Measurements from ENCODE around the gene HEY2. TPM values are rescaled to one million over a fixed set of nuclear protein-coding genes. Genes with fewer than 3 reads are reported as not detected.

HEY2 gene
- total and polyA plus RNA-seq, 7 donors: 4.2 to 80.5 (median 5.5) TPM

- ATAC-seq: peak; percentile 12 to 39 (median 22)
- peaks cover 5% of the 10 kb centered on the region for H3K4me1 ChIP-seq
- H3K4me3 ChIP-seq: peak overlapping the region; percentile 89
- DNase-seq: peak in 1 of 2 donors; percentile 68
- no peaks in the 10 kb centered on the region for H3K27me3 ChIP-seq (ENCODE audit: insufficient read depth in 3 of 3, low read length in 2 of 3)
- intact Hi-C loops (cut with DNase I): loop anchor here (5.0 kb wide), 2 partner anchors 151 to 386 kb away; no protein-coding TSS in a partner anchor
- TF ChIP-seq CTCF (IDR thresholded peaks at IDR 0.05): no peak
- H3K36me3 ChIP-seq (ENCODE audit: insufficient read depth in 1 of 2, low read depth in 1 of 2): peaks cover 0 to 19% of the 10 kb centered on the region in 2 donors
- 0 to 1% (median 1%) methylated on average over 39 to 42 of the region's 42 CpGs for WGBS, 3 donors
- H3K9me3 ChIP-seq: no peaks in the 10 kb centered on the region
- peak overlapping the region; percentile 98 for H3K27ac ChIP-seq
These were observed 843 bp upstream of the HEY2 start for GRCh38 chr6:125748406-125749172.

GRCh38 chr6:125749865-125750691 lies 646 bp downstream of the HEY2 start:
- Histone ChIP-seq H3K27me3 (ENCODE audit: insufficient read depth in 3 of 3, low read length in 2 of 3) (no peaks in the 10 kb centered on the region), H3K4me3 (peak overlapping the region; percentile 89), H3K36me3 (ENCODE audit: insufficient read depth in 1 of 2, low read depth in 1 of 2) (peaks cover 0 to 34% of the 10 kb centered on the region in 2 donors), H3K9me3 (no peaks in the 10 kb centered on the region), H3K4me1 (peaks cover 5% of the 10 kb centered on the region), H3K27ac (peak overlapping the region; percentile 98)
- peak; percentile 24 to 63 for DNase-seq
- intact Hi-C loops (cut with DNase I): loop anchor here (5.0 to 10.0 kb wide), 4 partner anchors 153 to 438 kb away; no protein-coding TSS in a partner anchor
- WGBS, 3 donors: 1% methylated on average over 35 of the region's 35 CpGs
- peak in 2 of 4 donors; percentile 3 to 6 for ATAC-seq
- no peak for TF ChIP-seq CTCF (IDR thresholded peaks at IDR 0.05)

GRCh38 chr6:125750692-125751333 lies 1.4 kb downstream of the HEY2 start:
- peak overlapping the region; percentile 89 for H3K4me3 ChIP-seq
- ATAC-seq (no peak), DNase-seq (no peak)
- H3K27ac ChIP-seq: peak overlapping the region; percentile 98
- intact Hi-C loops (cut with DNase I): loop anchor here (5.0 to 10.0 kb wide), 2 partner anchors 236 to 439 kb away; no protein-coding TSS in a partner anchor
- H3K9me3 ChIP-seq: no peaks in the 10 kb centered on the region
- H3K36me3 ChIP-seq (ENCODE audit: insufficient read depth in 1 of 2, low read depth in 1 of 2): peaks cover 4 to 41% of the 10 kb centered on the region in 2 donors
- H3K27me3 ChIP-seq (ENCODE audit: insufficient read depth in 3 of 3, low read length in 2 of 3): no peaks in the 10 kb centered on the region
- WGBS, 3 donors: 17 to 50% (median 33%) methylated on average over 4 of the region's 4 CpGs
- peaks cover 2% of the 10 kb centered on the region for H3K4me1 ChIP-seq
- no peak for TF ChIP-seq CTCF (IDR thresholded peaks at IDR 0.05)

GRCh38 chr6:125751334-125751916 lies 2.0 kb downstream of the HEY2 start:
- peaks cover 5 to 47% of the 10 kb centered on the region in 2 donors for H3K36me3 ChIP-seq (ENCODE audit: insufficient read depth in 1 of 2, low read depth in 1 of 2)
- peak overlapping the region; percentile 5 for H3K27ac ChIP-seq
- TF ChIP-seq CTCF (IDR thresholded peaks at IDR 0.05): no peak
- ATAC-seq (no peak), DNase-seq (no peak)
- no peaks in the 10 kb centered on the region for H3K27me3 ChIP-seq (ENCODE audit: insufficient read depth in 3 of 3, low read length in 2 of 3)
- H3K4me1 ChIP-seq: no peaks in the 10 kb centered on the region
- H3K9me3 ChIP-seq: no peaks in the 10 kb centered on the region
- WGBS, 3 donors: 50 to 71% (median 68%) methylated on average over 6 of the region's 6 CpGs
- intact Hi-C loops (cut with DNase I): loop anchor here (5.0 to 10.0 kb wide), 2 partner anchors 237 to 439 kb away; no protein-coding TSS in a partner anchor
- H3K4me3 ChIP-seq: peak overlapping the region; percentile 89

Measured in psoas muscle (tissue), 8 donors.